GM21423 (cell line): ENCODE measurements around the gene WNT7B.
"Not testable (repeated sequence)": the region's sequence is repeated elsewhere in the genome, so short reads cannot be mapped to it uniquely, and the experiment has no call there.

Experiments used
- ATAC-seq: cut with Tn5 transposase; IDR thresholded peaks from one replicate; pipeline ENCODE4 v1.9.1; 2021; ENCODE audit warnings: mild to moderate bottlenecking, moderate library complexity; ENCODE audit not compliant: unreplicated experiment

Gene WNT7B

GRCh38 chr22:46008836-46009596 lies 32.1 kb upstream of the WNT7B start:
- ATAC-seq: no peak

- no peak for ATAC-seq
These were observed 31.3 kb upstream of the WNT7B start for GRCh38 chr22:46008291-46008690.

- no peak for ATAC-seq
These were observed 30.9 kb upstream of the WNT7B start for GRCh38 chr22:46007848-46008261.

GRCh38 chr22:46007003-46007847 lies 30.3 kb upstream of the WNT7B start:
- no peak for ATAC-seq

- ATAC-seq: no peak
These were observed 29.5 kb upstream of the WNT7B start for GRCh38 chr22:46006379-46007002.

GRCh38 chr22:46005116-46005705 lies 28.2 kb upstream of the WNT7B start:
- not testable (repeated sequence) for ATAC-seq

- no peak for ATAC-seq
These were observed 27.3 kb upstream of the WNT7B start for GRCh38 chr22:46004105-46004866.

GRCh38 chr22:46003271-46004091 lies 26.5 kb upstream of the WNT7B start:
- ATAC-seq: no peak

- ATAC-seq: no peak
These were observed 25.9 kb upstream of the WNT7B start for GRCh38 chr22:46002757-46003270.

GRCh38 chr22:46001426-46002106 lies 24.6 kb upstream of the WNT7B start:
- ATAC-seq: no peak

- no peak for ATAC-seq
These were observed 24.1 kb upstream of the WNT7B start for GRCh38 chr22:46001046-46001425.

- ATAC-seq: no peak
These were observed 23.4 kb upstream of the WNT7B start for GRCh38 chr22:46000081-46001027.

- ATAC-seq: no peak
These were observed 22.5 kb upstream of the WNT7B start for GRCh38 chr22:45999379-45999971.

GRCh38 chr22:45998638-45999378 lies 21.8 kb upstream of the WNT7B start:
- no peak for ATAC-seq

- no peak for ATAC-seq
These were observed 21.0 kb upstream of the WNT7B start for GRCh38 chr22:45997777-45998637.
